HG02588 (cell line): Measurements from ENCODE around the gene THOC5.
"Not testable (repeated sequence)": the region's sequence is repeated elsewhere in the genome, so short reads cannot be mapped to it uniquely, and the experiment has no call there.

Experiments used
- ATAC-seq: cut with Tn5 transposase; IDR thresholded peaks from one replicate; pipeline ENCODE4 v1.9.1; 2021; ENCODE audit warnings: mild to moderate bottlenecking, moderate library complexity; ENCODE audit not compliant: unreplicated experiment

The THOC5 gene

DNA sequence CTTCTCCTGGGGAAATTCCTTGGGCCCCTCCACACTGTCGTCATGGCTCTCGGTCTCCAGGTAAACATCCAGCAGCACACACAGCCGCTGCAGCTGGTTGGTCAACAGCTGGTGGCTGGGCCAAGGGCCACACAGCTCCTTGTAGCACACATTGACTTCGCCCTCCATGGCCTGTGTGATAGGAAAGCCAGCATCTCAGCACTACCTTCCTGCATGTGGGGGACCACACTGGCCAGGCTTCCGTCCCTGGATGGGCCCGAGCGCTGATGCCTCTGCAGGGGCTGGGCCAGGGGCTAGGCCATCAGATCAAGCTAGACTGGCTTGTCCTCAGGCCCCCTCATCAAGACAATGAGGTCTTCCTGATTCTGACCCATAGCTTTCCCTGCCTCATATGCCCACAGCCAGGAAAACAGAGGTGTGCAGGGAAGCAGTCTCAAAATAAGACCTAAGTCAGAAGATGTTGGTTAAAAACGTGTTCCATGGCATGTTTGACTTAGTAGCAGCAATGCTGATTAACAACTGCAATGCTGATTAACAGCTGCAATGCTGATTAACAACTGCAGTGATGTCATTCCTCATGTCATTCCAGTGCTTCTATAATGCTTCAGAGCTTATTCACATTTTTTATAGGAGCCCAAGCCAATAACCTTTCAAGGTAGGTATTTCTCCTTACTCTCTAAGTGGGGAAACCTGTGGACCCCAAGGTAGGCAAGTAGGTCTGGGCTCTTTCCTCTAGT is 42.3 kb downstream of the THOC5 start:
- ATAC-seq, result no peak

DNA sequence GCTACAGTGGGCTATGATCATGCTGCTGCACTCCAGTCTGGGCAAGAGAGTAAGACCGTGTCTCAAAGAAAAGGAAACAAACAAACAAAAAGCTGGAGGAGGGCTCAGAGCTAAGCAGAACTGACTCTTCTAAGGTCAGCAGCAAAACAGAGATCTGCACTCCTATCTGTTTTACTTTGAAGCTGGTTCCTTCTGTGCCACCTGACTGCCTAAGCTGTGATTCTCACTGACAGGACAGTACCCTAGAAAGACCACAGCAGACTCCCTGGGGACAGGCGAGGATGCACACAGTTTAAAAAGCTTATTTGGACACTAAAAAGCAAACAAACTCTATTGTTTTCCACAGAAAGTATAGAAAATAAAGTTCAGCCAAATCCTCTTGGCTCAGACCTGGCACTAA is 43.0 kb downstream of the THOC5 start:
- no peak for ATAC-seq

DNA sequence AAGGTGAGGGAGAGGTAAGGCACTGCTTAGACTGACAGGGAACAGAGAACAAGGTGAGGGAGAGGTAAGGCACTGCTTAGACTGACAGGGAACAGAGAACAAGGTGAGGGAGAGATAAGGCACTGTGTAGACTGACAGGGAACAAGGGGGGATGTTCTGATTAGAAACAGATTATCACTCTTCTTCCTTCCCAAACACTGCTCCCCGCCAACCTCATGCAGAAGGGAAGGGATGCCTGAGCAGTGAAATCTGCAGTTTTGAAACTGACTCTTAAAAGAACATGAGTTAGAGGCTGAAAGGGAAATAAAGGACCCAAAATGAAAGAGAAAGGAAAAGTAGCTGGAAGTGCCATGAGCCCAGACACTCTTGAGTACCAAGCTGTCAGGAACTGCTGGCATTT is 43.7 kb downstream of the THOC5 start:
- ATAC-seq, result no peak

DNA sequence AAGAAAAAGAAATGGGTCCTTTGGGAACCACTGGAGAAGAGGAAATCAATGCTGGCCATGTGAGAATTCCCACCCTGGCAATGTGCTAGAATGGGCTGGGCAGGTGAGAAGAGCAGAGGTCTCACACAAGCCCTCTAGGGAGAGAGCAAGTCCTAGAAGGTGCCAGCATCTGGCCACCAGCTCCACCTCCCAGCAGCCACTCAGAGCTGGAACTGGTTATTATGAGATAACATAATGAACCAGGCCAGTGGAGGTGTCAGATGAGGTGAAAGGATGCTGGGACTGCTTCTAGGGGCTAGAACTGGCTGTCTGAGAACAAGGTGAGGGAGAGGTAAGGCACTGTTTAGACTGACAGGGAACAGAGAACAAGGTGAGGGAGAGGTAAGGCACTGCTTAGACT is 44.3 kb downstream of the THOC5 start:
- ATAC-seq, result no peak

DNA sequence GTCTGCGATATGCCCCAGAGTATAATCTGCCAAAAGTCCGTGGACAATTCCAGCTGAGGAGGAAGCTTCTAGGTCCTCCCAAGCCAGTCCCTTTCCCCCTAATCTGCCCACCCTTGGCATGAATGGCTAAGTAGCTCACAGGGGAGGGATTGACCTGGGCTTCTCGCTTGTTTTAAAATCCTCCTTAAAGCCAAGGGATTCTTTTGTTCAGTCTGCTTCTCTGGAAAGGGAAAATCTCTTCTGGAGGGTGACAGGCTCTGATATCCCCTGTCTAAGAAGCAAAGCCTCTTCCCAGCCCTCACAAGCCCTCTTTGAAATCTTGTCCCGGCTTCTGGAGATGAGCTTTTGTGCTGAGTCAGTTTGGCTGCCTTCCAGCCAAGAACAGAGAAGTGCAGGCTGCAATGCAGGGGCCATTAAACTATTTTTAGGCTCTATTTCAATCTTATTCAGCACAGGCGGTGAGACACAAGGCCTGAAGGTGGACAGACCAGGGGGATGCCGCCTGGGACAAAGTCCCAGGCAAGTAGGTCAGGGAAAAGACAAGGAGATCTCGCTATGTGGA is 49.7 kb downstream of the THOC5 start:
- ATAC-seq, result no peak

DNA sequence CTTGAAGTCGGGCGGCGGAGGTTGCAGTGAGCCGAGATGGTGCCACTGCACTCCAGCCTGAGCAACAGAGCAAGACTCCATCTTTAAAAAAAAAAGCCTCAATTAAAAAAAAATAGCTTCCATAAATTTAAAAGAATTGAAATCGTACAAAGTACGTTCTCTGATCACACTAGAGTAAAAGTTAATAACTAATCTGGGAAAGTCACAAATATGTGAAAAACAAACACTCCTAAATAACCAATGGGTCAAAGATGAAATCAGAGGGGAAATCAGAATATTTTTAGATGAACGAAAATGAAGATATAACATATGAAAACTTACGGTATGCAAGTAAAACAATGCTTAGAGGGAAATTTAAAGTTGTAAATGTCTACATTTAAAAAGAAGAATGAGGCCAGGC is 53.7 kb downstream of the THOC5 start:
- ATAC-seq, result no peak

DNA sequence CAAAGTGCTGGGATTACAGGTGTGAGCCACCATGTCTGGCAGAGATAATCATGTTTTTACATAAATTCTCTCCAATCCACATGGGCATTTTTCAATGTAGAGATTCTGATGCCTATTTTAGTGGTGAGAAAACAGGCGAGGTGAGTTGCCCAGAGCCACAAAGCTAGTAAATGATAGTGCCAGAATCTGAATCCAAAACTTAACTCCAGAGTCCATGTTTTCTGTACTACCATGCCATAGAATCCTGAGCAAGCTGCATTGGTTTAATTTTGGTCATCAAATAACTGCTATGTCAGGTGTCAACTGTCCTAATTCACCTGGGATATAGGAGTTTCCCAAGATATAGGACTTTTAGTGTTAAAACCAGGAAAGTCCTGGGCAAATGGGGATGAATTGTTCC is 59.9 kb downstream of the THOC5 start:
- ATAC-seq, result no peak

- ATAC-seq, result no peak
Measured at GRCh38 chr22:29491012-29491411, 62.5 kb downstream of the THOC5 start.

- not testable (repeated sequence) for ATAC-seq
Measured at GRCh38 chr22:29489127-29489780, 64.3 kb downstream of the THOC5 start.

- ATAC-seq, result no peak
Measured at GRCh38 chr22:29487426-29487986, 66.1 kb downstream of the THOC5 start.

DNA sequence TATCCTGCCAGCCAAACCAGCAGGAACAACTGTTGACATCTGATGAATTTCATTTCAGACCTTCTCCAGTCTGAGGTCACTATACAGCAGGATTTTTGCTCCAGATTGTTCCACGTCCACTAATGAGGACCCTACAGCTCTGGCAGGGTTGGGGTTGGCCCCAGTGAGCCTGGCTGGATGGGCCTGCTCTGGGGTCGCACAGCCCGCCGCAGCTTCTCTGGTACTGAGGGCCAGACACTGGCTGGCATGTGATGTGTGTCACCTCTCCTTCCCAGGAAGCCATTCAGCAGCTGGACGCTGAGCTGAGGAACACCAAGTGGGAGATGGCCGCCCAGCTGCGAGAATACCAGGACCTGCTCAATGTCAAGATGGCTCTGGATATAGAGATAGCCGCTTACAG is 68.1 kb downstream of the THOC5 start:
- no peak for ATAC-seq

DNA sequence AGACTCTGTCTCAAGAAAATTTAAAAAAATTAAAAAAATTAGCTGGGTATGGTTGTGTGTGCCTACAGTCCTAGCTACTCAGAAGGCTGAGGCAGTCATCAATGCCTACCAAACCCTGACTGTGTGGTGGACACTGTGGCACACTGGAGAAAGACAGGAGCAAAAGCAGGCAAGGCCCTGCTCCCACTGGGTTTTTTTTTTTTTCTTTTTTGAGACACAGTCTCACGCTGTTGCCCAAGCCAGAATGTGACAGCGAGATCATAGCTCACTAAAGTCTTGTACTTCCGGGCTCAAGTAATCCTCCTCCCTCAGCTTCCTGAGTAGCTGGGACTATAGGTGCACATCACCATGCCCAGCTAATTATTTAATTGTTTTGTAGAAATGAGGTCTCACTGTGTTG is 68.9 kb downstream of the THOC5 start:
- no peak for ATAC-seq

- ATAC-seq, result no peak
Measured at GRCh38 chr22:29483254-29483653, 70.3 kb downstream of the THOC5 start.

- ATAC-seq, result no peak
Measured at GRCh38 chr22:29482726-29483125, 70.8 kb downstream of the THOC5 start.

DNA sequence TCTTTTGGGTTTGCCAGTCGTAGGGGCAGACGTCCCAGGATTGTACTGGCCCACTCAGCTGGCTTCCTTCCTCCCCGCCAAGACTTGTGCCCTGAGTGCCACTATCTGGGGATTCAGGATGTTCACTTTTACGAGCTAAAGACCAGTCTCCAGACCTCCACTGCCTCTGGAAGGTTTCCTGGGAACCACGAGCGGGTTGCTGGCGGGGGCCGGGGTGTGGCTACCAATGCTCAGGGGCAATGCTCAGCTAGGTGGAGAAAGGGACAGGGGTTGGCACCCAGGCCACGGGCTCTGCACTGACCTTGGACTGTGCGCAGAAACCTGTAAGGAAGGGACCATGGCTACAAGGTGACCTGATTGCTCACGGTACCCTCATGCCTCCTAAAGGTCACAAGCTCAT is 71.3 kb downstream of the THOC5 start:
- ATAC-seq, result no peak

- no peak for ATAC-seq
Measured at GRCh38 chr22:29481265-29482000, 72.1 kb downstream of the THOC5 start.

DNA sequence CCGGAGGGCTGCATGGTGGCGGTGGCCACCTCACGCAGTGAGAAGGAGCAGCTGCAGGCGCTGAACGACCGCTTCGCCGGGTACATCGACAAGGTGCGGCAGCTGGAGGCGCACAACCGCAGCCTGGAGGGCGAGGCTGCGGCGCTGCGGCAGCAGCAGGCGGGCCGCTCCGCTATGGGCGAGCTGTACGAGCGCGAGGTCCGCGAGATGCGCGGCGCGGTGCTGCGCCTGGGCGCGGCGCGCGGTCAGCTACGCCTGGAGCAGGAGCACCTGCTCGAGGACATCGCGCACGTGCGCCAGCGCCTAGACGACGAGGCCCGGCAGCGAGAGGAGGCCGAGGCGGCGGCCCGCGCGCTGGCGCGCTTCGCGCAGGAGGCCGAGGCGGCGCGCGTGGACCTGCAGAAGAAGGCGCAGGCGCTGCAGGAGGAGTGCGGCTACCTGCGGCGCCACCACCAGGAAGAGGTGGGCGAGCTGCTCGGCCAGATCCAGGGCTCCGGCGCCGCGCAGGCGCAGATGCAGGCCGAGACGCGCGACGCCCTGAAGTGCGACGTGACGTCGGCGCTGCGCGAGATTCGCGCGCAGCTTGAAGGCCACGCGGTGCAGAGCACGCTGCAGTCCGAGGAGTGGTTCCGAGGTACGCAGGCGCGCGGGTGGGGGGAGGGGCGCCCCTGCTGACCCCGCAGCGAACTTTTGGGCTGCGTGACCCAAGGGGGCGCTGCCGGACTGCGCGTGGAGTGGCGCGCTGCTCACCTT is 72.9 kb downstream of the THOC5 start:
- ATAC-seq, result no peak

GRCh38 chr22:29480262-29480511 is 73.4 kb downstream of the THOC5 start:
- ATAC-seq, result no peak

DNA sequence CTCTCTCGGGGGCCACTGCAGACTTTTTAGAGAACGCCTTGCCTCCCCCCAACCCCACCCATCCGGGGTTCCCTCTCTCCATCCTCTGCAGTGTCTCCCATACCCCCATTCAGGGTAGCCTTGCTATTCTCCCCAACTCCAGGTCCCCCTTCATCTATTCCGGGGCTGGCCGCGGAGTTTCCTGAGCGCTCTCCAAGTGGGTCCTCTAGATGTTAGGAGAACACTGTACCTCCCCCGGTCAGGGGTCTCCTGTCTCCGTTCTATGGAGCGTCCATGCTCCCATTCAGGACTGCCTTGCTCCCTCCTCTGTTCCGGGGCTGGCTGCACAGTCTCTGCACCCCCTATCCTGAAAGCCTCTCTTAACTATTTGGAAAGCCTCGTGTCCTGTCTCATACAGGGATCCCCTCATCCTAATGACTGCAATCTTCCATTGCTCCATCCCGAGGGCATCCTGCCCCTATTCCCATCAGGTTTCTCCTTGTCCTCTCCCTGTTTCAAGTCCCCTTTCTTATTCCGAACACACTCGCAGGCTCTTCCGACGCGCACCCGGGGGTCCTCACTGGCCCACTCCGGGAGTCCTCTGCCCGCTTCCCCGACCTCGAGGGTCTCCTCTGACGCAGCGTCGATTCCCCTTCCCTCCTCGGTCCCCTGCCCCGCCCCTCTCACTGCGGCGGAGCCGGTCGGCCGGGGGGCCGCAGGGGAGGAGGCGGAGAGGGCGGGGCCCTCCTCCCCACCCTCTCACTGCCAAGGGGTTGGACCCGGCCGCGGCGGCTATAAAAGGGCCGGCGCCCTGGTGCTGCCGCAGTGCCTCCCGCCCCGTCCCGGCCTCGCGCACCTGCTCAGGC is 73.9 kb downstream of the THOC5 start, which contains the start of gene NEFH:
NEFH (plus strand) TSS at position 802 of the 845 bp plus-strand sequence. CDS start 45 bp downstream, outside the sequence.
- no peak for ATAC-seq
